ENCODE data around the gene SRD5A3. TPM values are rescaled to one million over a fixed set of nuclear protein-coding genes. Genes with fewer than 3 reads are reported as not detected.
"Not testable (repeated sequence)": the region's sequence is repeated elsewhere in the genome, so short reads cannot be mapped to it uniquely, and the experiment has no call there.

The SRD5A3 gene
- total RNA-seq, 1 donor from 2014 or later, result 39.5 TPM

DNA sequence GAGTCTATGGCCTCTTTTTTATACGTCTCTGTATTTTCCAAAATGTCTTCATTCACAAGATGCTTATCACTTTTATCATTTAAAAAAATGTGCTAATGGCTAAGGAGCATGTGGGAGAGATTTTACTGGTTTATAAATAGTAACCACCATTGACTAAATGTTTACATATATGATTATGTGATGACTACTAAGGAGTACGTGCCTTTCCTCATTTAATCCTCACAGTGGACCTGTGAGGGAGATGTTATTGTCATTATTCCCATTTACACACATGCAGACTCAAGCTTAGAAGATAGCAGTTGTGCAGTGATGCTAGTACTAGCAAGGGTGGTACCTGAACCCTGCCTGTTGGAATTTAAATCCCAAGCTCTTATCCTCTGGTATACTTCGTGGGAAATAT is 2.4 kb downstream of the SRD5A3 start:
- Mint-ChIP-seq H3K9me3 (ENCODE audit: unreplicated experiment) (no peaks in the 10 kb centered on the region), H3K27ac (ENCODE audit: unreplicated experiment) (no peak overlapping the region), H3K36me3 (ENCODE audit: low read depth, unreplicated experiment) (peaks cover 16% of the 10 kb centered on the region), H3K27me3 (ENCODE audit: low read depth, unreplicated experiment) (no peaks in the 10 kb centered on the region), H3K4me1 (ENCODE audit: low read depth, unreplicated experiment) (peaks cover 12% of the 10 kb centered on the region), H3K4me3 (ENCODE audit: unreplicated experiment) (peak overlapping the region; percentile 37)
- DNase-seq (ENCODE audit: low read depth) (no peak), FAIRE-seq (no peak)
- Histone ChIP-seq H3K9ac (ENCODE audit: low read length) (no peak overlapping the region), H3K27me3 (ENCODE audit: insufficient read depth, low read length) (no peaks in the 10 kb centered on the region), H3K4me2 (ENCODE audit: low read length) (peak overlapping the region; percentile 17), H4K20me1 (ENCODE audit: insufficient read depth, low read length) (no peaks in the 10 kb centered on the region), H2AFZ (ENCODE audit: low read depth, low read length) (no peak overlapping the region), H3K27ac (ENCODE audit: low read depth, low read length) (no peak overlapping the region), H3K36me3 (ENCODE audit: insufficient read depth, low read length) (no peaks in the 10 kb centered on the region), H3K9me3 (ENCODE audit: insufficient read depth, low read depth, low read length) (no peaks in the 10 kb centered on the region), H3K4me1 (ENCODE audit: insufficient read depth, low read length) (peaks cover 12% of the 10 kb centered on the region), H3K4me3 (ENCODE audit: insufficient read depth, low read depth, low read length) (no peak overlapping the region), H3K79me2 (ENCODE audit: insufficient read depth, low read length) (no peaks in the 10 kb centered on the region)
- TF ChIP-seq, protein P1, sequence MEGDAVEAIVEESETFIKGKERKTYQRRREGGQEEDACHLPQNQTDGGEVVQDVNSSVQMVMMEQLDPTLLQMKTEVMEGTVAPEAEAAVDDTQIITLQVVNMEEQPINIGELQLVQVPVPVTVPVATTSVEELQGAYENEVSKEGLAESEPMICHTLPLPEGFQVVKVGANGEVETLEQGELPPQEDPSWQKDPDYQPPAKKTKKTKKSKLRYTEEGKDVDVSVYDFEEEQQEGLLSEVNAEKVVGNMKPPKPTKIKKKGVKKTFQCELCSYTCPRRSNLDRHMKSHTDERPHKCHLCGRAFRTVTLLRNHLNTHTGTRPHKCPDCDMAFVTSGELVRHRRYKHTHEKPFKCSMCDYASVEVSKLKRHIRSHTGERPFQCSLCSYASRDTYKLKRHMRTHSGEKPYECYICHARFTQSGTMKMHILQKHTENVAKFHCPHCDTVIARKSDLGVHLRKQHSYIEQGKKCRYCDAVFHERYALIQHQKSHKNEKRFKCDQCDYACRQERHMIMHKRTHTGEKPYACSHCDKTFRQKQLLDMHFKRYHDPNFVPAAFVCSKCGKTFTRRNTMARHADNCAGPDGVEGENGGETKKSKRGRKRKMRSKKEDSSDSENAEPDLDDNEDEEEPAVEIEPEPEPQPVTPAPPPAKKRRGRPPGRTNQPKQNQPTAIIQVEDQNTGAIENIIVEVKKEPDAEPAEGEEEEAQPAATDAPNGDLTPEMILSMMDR (IDR thresholded peaks at IDR 0.05; ENCODE audit: insufficient read depth, low read depth, low read length), result no peak
- no peak for TF ChIP-seq EZH2 (IDR thresholded peaks at IDR 0.05; ENCODE audit: insufficient read depth, low read length)

DNA sequence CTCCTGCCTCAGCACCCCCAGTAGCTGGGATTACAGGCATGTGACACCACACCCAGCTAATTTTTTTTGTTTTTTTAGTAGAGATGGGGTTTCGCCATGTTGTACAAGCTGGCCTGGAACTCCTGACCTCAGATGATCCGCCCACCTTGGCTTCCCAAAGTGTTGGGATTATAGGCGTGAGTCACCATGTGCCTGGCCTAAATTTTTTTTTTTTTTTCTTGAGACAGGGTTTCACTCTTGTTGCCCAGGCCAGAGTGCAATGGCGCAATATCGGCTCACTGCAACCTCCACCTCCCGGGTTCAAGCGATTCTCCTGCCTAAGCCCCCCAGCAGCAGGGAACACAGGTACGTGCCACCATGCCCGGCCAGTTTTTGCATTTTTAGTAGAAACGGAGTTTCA is 4.8 kb downstream of the SRD5A3 start:
- H3K9me3 Mint-ChIP-seq (ENCODE audit: unreplicated experiment); H3K79me2 ChIP-seq (ENCODE audit: insufficient read depth, low read length); H3K4me3 Mint-ChIP-seq (ENCODE audit: unreplicated experiment); H3K9ac ChIP-seq (ENCODE audit: low read length); H3K27ac Mint-ChIP-seq (ENCODE audit: unreplicated experiment); H3K27me3 ChIP-seq (ENCODE audit: insufficient read depth, low read length); H3K4me3 ChIP-seq (ENCODE audit: insufficient read depth, low read depth, low read length); DNase-seq (ENCODE audit: low read depth); H3K27me3 Mint-ChIP-seq (ENCODE audit: low read depth, unreplicated experiment); H2AFZ ChIP-seq (ENCODE audit: low read depth, low read length); FAIRE-seq; H4K20me1 ChIP-seq (ENCODE audit: insufficient read depth, low read length); H3K36me3 ChIP-seq (ENCODE audit: insufficient read depth, low read length); H3K27ac ChIP-seq (ENCODE audit: low read depth, low read length); H3K9me3 ChIP-seq (ENCODE audit: insufficient read depth, low read depth, low read length); H3K4me2 ChIP-seq (ENCODE audit: low read length): not testable (repeated sequence)
- Mint-ChIP-seq H3K36me3 (ENCODE audit: low read depth, unreplicated experiment) (peaks cover 23% of the 10 kb centered on the region), H3K4me1 (ENCODE audit: low read depth, unreplicated experiment) (peaks cover 12% of the 10 kb centered on the region)
- H3K4me1 ChIP-seq (ENCODE audit: insufficient read depth, low read length), result peaks cover 12% of the 10 kb centered on the region

DNA sequence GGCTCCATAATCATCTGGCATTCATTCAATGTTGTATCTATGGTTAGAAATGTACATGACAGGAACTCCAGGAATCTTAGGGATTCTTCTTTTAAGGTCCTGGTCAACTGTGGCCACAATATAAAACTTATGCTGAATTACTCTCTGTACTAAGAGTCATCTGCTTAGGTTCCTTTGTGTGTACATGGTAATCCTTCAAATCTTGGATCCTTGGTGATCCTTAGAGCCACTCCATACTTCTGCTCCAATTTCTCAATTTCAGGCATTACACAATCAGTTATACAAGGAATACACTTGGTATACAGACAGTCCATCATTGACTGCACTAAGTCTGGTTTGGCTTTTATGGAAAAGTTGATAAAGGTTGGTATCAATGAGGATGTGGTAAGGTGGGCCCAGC is 5.8 kb downstream of the SRD5A3 start:
- Histone ChIP-seq H3K4me3 (ENCODE audit: insufficient read depth, low read depth, low read length) (no peak overlapping the region), H3K36me3 (ENCODE audit: insufficient read depth, low read length) (no peaks in the 10 kb centered on the region), H2AFZ (ENCODE audit: low read depth, low read length) (no peak overlapping the region), H3K79me2 (ENCODE audit: insufficient read depth, low read length) (no peaks in the 10 kb centered on the region), H3K27ac (ENCODE audit: low read depth, low read length) (no peak overlapping the region), H3K9ac (ENCODE audit: low read length) (no peak overlapping the region), H3K4me2 (ENCODE audit: low read length) (no peak overlapping the region), H3K4me1 (ENCODE audit: insufficient read depth, low read length) (peaks cover 12% of the 10 kb centered on the region), H4K20me1 (ENCODE audit: insufficient read depth, low read length) (no peaks in the 10 kb centered on the region), H3K27me3 (ENCODE audit: insufficient read depth, low read length) (no peaks in the 10 kb centered on the region), H3K9me3 (ENCODE audit: insufficient read depth, low read depth, low read length) (no peaks in the 10 kb centered on the region)
- Mint-ChIP-seq H3K27me3 (ENCODE audit: low read depth, unreplicated experiment) (no peaks in the 10 kb centered on the region), H3K27ac (ENCODE audit: unreplicated experiment) (no peak overlapping the region), H3K4me3 (ENCODE audit: unreplicated experiment) (no peak overlapping the region), H3K4me1 (ENCODE audit: low read depth, unreplicated experiment) (peaks cover 16% of the 10 kb centered on the region), H3K9me3 (ENCODE audit: unreplicated experiment) (no peaks in the 10 kb centered on the region), H3K36me3 (ENCODE audit: low read depth, unreplicated experiment) (peaks cover 23% of the 10 kb centered on the region)
- DNase-seq (ENCODE audit: low read depth) (no peak), FAIRE-seq (no peak)
- TF ChIP-seq, protein P1 (IDR thresholded peaks at IDR 0.05; ENCODE audit: insufficient read depth, low read depth, low read length), result no peak
- TF ChIP-seq EZH2 (IDR thresholded peaks at IDR 0.05; ENCODE audit: insufficient read depth, low read length), result no peak
